Gastrocnemius medialis (tissue), 4 donors: ENCODE results near the gene ZNF595.

Source experiments
- CTCF ChIP-seq, 5 experiments: fragments of 450-650 bp in 3 of 5; fragments of 200-600 bp in 2 of 5; sonication (generic) in 2 of 5; IDR thresholded peaks in 4 of 5; conservative IDR thresholded peaks in 1 of 5; 1 replicate in 4 of 5; 2 replicates in 1 of 5; pipeline ENCODE4 v1.5.1; 2016 to 2019; ENCODE audit warnings: antibody characterized with exemption in 5 of 5, mild to moderate bottlenecking in 3 of 5, moderate library complexity in 3 of 5
- POLR2A ChIP-seq, 2 donors: fragments of 450-650 bp; IDR thresholded peaks; one replicate each; pipeline ENCODE4 v1.6.1; 2017; ENCODE audit warnings: antibody characterized with exemption in 2 of 2, mild to moderate bottlenecking in 2 of 2, moderate library complexity in 2 of 2

- no peak for TF ChIP-seq POLR2A (IDR thresholded peaks at IDR 0.05)
- TF ChIP-seq CTCF (IDR thresholded peaks at IDR 0.05 in 4 of 5, conservative IDR thresholded peaks at IDR 0.05 in 1 of 5) = no peak
Measured at GRCh38 chr4:107083-107443, 53.9 kb downstream of the ZNF595 start.
